Mucosa of stomach (tissue), 1 donor: ENCODE results near the gene CDK4.
"Not testable (repeated sequence)": the region's sequence is repeated elsewhere in the genome, so short reads cannot be mapped to it uniquely, and the experiment has no call there.

Experiments used
- H3K27me3 ChIP-seq: one replicate; pipeline ENCODE4 v1.7.0; 2013; ENCODE audit warnings: mild to moderate bottlenecking, low read length; ENCODE audit not compliant: control insufficient read depth, insufficient read depth
- H3K36me3 ChIP-seq: one replicate; pipeline ENCODE4 v1.7.0; 2013; ENCODE audit warnings: low read length; ENCODE audit not compliant: control insufficient read depth, insufficient read depth
- H3K4me1 ChIP-seq: one replicate; pipeline ENCODE4 v1.7.0; 2013; ENCODE audit warnings: mild to moderate bottlenecking, low read length; ENCODE audit not compliant: control insufficient read depth, insufficient read depth
- H3K4me3 ChIP-seq: one replicate; pipeline ENCODE4 v1.7.0; 2013; ENCODE audit warnings: low read length
- H3K9ac ChIP-seq: one replicate; pipeline ENCODE4 v1.7.0; 2013; ENCODE audit warnings: mild to moderate bottlenecking, low read length, moderate library complexity
- H3K9me3 ChIP-seq: one replicate; pipeline ENCODE4 v1.7.0; 2013; ENCODE audit warnings: mild to moderate bottlenecking, low read length, moderate library complexity; ENCODE audit not compliant: control insufficient read depth
- donor health status: Pancreatic carcinoma.

Gene CDK4

GRCh38 chr12:57780284-57780897 is 28.3 kb upstream of the CDK4 start:
- Histone ChIP-seq H3K27me3 (no peaks in the 10 kb centered on the region), H3K4me3 (no peak overlapping the region), H3K36me3 (no peaks in the 10 kb centered on the region), H3K9ac (no peak overlapping the region), H3K4me1 (peaks cover 4% of the 10 kb centered on the region), H3K9me3 (no peaks in the 10 kb centered on the region)

GRCh38 chr12:57779736-57780135 is 27.6 kb upstream of the CDK4 start:
- no peaks in the 10 kb centered on the region for H3K9me3 ChIP-seq
- no peak overlapping the region for H3K9ac ChIP-seq
- no peak overlapping the region for H3K4me3 ChIP-seq
- peaks cover 4% of the 10 kb centered on the region for H3K4me1 ChIP-seq
- H3K36me3 ChIP-seq: no peaks in the 10 kb centered on the region
- H3K27me3 ChIP-seq: no peaks in the 10 kb centered on the region

DNA sequence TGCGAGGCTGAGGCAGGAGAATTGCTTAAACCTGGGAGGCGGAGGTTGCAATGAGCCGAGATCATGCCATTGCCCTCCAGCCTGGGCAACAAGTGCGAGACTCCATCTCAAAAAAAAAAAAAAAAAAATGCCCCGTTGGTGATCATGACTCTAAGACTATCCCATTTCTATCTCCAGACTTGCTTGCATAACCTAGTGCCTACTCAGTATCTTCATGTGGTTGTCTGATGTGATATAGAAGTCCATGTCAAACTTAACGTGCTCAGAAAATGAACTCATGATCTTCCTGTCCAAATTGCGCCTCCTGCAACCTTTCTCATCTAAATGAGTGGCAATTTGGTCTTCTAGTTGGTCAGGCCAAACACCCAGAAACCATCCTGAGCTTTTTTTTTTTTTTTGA is 25.8 kb upstream of the CDK4 start:
- Histone ChIP-seq H3K9me3 (no peaks in the 10 kb centered on the region), H3K36me3 (no peaks in the 10 kb centered on the region), H3K27me3 (no peaks in the 10 kb centered on the region), H3K9ac (no peak overlapping the region), H3K4me3 (no peak overlapping the region), H3K4me1 (peaks cover 9% of the 10 kb centered on the region)

GRCh38 chr12:57777367-57777766 is 25.3 kb upstream of the CDK4 start:
- H3K9me3 ChIP-seq: no peaks in the 10 kb centered on the region
- no peaks in the 10 kb centered on the region for H3K36me3 ChIP-seq
- H3K4me1 ChIP-seq: peaks cover 11% of the 10 kb centered on the region
- H3K4me3 ChIP-seq: no peak overlapping the region
- no peaks in the 10 kb centered on the region for H3K27me3 ChIP-seq
- no peak overlapping the region for H3K9ac ChIP-seq

DNA sequence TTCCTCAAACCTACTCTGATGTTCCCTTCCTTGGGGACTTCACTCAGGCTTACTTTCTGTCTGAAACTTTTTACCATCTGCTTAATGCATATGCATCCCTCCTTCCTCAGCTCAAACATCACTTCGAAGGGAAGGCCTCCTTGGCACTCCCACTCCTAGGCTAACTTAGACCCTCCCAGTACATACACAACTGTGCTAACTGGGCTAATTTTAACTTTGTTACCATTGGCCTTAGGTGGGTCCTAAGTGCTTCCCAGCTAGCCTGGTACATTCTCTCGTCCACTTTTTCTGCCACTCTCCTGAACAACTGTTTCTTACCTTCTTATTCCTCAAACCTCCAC is 24.1 kb upstream of the CDK4 start:
- H3K9me3 ChIP-seq: no peaks in the 10 kb centered on the region
- H3K4me3 ChIP-seq: no peak overlapping the region
- peaks cover 7% of the 10 kb centered on the region for H3K4me1 ChIP-seq
- H3K9ac ChIP-seq: no peak overlapping the region
- no peaks in the 10 kb centered on the region for H3K36me3 ChIP-seq
- H3K27me3 ChIP-seq: no peaks in the 10 kb centered on the region

- peaks cover 7% of the 10 kb centered on the region for H3K4me1 ChIP-seq
- H3K9me3 ChIP-seq: no peaks in the 10 kb centered on the region
- H3K27me3 ChIP-seq: no peaks in the 10 kb centered on the region
- H3K36me3 ChIP-seq: no peaks in the 10 kb centered on the region
- H3K4me3 ChIP-seq: no peak overlapping the region
- H3K9ac ChIP-seq: no peak overlapping the region
Observed at GRCh38 chr12:57775563-57776246, 23.6 kb upstream of the CDK4 start.

DNA sequence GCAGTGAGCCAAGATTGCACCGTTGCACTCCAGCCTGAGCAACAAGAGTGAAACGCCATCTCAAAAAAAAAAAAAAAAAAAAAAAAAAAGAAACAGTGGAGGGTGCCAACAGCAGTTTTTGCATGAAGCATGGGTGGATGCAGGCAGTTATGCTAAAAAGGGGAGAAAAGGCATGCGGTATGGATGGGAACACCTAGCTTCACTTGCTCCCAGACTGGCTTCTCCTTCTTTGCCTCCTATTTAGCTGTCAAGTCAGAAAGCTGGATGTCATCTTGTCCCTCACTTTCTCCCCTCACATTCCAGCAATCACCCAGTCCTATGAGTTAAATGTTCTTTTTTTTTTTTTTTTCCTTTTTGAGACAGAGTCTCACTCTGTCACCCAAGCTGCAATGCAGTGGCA is 22.9 kb upstream of the CDK4 start:
- Histone ChIP-seq H3K4me3 (no peak overlapping the region), H3K36me3 (no peaks in the 10 kb centered on the region), H3K9ac (no peak overlapping the region), H3K27me3 (no peaks in the 10 kb centered on the region), H3K9me3 (no peaks in the 10 kb centered on the region), H3K4me1 (peaks cover 7% of the 10 kb centered on the region)

GRCh38 chr12:57774634-57775033 is 22.5 kb upstream of the CDK4 start:
- not testable (repeated sequence) for H3K36me3 ChIP-seq, H3K4me1 ChIP-seq, H3K4me3 ChIP-seq, H3K9me3 ChIP-seq, H3K9ac ChIP-seq, H3K27me3 ChIP-seq

GRCh38 chr12:57772429-57773322 is 20.6 kb upstream of the CDK4 start, which contains the start of gene EEF1AKMT3:
Gene EEF1AKMT3 (plus strand): TSS chr12:57772614. CDS start chr12:57772725, 111 bp downstream.
- Histone ChIP-seq H3K9me3 (no peaks in the 10 kb centered on the region), H3K27me3 (no peaks in the 10 kb centered on the region), H3K9ac (peak within 1 kb of the TSS; percentile 87), H3K4me1 (peaks cover 7% of the 10 kb centered on the region), H3K4me3 (peak within 1 kb of the TSS; percentile 90), H3K36me3 (no peaks in the 10 kb centered on the region)

DNA sequence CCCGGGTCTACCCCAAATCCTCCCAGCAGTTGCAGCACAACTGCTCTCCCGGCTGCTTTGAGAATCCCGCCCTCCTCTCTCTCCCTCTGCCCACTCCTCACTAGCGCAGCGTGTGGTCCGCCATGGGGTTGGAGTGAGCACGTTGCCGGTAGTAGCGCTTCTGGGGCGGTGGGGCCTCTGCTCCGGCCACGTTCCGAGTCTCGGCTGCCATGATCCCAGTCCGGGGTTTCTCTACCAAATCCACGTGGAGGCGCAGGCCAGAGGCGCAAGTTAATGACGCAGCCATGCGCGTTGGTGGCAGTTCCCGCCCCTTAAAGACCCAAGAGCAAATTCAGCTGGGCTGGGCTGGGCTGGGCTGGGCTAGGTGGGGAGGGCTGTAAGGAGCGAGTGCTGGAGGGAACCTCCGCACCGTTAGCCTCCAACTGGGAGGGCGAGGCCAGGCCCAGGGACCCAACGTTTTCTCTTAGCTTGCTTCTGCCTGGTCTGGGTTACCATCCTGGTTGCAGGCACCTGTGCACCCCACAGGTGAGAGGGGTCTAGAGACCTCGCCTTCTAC is 19.8 kb upstream of the CDK4 start, which contains the start of gene METTL1:
METTL1 (minus strand) TSS at position 233 of the 556 bp plus-strand sequence; CDS start at position 211, 22 bp downstream.
- H3K4me3 ChIP-seq: peak within 1 kb of the TSS; percentile 90
- peaks cover 10% of the 10 kb centered on the region for H3K4me1 ChIP-seq
- no peaks in the 10 kb centered on the region for H3K36me3 ChIP-seq
- H3K9me3 ChIP-seq: no peaks in the 10 kb centered on the region
- peak within 1 kb of the TSS; percentile 87 for H3K9ac ChIP-seq
- peaks cover 6% of the 10 kb centered on the region for H3K27me3 ChIP-seq

GRCh38 chr12:57771236-57771872 is 19.2 kb upstream of the CDK4 start:
- peaks cover 12% of the 10 kb centered on the region for H3K27me3 ChIP-seq
- H3K4me3 ChIP-seq: peak overlapping the region; percentile 90
- H3K36me3 ChIP-seq: no peaks in the 10 kb centered on the region
- H3K9me3 ChIP-seq: no peaks in the 10 kb centered on the region
- H3K4me1 ChIP-seq: peaks cover 16% of the 10 kb centered on the region
- H3K9ac ChIP-seq: peak overlapping the region; percentile 87
